ENCODE results near the gene RBM20.

RBM20 gene

DNA sequence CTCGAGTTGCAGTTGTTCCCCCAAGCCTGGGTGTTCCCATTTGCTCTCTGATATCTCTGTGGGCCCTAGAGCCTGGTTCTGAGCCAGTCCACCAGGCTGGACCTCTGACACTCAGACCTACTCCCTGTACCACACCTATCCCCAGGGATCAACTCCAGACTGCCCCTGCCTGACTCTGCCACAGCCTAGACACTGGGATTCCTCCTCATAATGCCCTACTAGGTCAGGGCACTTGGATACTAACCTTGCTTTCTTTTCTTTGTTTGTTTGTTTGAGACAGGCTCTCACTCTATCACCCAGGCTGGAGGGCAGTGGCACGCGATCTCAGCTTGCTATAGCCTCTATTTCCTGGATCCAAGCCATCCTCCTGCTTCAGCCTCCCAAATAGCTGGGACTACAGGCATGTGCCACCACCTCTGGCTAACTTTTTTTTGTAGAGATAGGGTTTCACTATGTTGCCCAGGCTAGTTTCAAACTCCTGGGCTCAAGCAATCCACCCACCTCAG lies 196.8 kb downstream of the RBM20 start:
- DNase-seq = no peak

DNA sequence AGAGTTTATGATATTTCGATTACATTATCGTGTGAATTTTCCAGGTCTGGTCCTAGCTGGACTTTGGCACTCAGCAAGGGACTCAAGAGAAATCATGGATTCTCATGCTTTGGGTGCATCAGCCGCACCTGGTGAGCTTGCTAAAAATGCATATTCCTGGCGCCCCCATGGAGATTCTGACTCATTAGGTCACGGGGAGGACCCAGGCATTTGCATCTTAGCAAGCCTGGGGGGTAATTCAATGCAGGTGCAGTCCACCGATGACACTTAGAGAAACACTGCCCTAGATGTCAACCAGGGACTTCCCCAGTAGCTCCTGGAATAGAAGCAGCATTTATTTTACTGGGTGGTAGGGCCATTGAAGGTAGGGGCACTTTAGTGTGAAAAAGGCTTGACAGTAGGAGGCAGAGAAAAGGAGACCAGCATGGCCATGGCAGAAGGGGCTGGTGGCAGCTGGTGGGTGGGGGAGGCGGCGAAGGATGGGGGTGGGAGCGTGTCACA lies 197.7 kb downstream of the RBM20 start:
- DNase-seq = no peak

DNA sequence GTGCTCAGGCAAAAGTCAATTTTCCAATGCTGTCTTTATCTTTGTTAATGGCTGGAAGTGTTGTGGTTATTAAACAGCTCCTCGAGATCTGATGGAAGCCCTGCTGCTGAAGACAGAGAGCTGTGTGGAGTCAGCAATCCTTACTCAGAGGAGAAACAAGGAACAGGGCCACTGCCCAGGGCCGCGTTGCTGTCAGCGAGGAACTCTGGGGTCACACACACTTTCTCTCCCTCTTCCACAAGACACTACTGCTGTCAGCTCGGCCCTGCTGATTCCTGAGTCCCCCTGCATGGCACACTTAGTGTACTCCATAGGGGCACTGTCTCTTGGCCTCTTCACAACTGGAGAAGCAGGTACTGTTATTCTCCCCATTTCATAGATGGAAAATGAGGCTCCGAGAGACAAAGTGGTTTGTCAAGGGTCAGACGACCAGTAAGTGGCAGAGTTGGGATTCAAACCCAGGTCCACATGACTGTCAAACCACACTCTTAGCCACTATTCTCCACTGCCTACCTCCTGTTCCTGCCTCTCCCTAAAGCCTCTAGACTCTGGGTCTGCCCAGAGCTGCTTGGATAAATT lies 198.3 kb downstream of the RBM20 start:
- DNase-seq = no peak

DNA sequence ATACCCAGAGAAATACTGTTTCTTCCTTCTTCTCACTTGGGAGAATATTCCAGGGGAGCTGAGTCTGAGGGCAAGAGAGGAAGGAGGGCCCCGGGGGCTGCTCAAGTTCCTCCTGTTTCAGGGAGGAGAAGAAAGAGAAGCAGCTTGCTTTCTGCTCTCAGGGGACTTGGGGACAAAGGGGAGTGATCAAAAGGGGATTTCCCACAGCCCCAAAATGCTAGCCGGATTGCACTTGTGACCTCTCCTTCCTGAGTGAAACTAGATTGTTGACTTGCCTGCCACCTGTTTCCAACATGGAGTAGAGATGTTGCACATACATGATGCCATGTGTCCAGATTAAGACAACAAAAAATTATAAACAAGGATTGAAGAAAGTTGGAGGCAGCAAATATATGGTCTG lies 198.9 kb downstream of the RBM20 start:
- DNase-seq = no peak

DNA sequence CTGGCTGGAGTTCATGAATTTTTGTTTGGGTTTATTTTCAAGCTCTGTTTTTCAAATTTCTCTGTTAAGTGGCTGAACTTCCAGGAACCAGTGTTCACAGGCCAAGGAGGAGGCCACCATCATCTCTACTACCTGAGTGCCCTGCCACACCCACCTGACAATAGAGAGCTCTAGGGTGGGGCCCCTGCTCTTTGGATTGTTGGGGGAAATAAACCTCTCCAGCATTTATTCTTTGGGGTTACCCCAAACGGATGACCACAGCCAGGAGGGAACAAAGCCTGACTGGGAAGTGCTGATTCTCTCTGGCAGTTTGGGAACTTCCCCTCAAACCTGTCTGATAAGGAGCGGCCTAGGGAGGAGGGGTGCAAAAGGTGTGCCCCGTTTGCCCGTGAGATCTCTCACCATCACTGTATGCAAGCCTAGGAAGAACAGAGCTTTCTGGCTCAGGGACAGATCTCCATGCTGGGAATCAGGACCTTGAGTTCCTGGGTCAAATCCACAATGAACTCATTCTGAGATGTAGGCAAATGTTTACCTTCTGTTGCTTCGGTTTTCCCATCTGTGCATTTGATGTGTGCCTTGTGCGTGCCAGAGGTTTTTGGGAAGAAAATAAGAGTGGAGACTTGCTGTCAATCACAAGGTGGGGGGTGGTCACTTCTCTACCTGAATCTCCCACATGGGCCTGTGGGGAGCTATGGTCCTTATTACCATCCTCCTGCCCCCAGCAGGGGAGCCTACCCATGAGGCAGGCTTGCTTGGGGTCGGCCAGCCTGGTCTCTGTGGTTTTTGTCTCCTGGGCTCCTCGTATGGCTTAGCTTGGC lies 199.9 kb downstream of the RBM20 start:
- DNase-seq = no peak

DNA sequence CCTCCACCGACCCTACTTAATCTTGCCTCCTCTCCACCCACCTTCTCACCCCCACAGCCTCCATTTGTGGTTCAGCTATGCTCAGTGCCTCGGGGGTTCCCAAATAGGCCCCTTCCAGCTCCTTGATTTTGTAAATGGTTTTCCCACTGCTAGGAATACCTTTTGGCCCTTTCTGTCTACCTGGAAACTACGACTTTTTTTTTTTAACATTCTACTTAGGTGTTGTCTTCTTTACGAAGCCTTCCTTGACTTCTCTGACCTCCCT lies 200.4 kb downstream of the RBM20 start:
- no peak for DNase-seq

DNA sequence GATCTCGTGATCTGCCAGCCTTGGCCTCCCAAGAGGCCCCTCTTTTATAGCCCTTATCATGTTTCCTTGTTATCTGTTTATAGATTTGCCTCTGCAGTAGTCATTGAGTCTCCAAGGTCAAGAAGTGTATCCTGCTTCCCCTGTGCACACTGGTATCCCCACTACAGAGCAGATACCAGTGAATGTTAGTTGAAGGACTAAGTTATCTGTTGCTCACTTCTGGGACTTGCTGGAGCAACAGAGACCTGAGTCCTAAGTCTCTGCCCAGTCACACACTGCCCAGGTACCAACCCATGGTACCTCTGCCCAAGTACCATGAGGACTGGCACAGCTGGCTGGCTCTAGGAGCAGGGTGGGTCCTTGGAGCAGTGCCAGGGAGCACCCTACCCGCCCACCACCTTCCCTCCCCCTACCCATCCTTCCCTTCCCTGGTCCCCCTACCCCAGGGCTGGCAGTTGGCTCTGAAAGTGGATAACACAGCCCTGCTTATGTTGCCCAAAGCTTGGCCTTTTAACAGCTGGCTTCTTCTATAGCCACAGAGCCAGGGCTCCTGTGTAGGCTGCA lies 201.1 kb downstream of the RBM20 start:
- no peak for DNase-seq

DNA sequence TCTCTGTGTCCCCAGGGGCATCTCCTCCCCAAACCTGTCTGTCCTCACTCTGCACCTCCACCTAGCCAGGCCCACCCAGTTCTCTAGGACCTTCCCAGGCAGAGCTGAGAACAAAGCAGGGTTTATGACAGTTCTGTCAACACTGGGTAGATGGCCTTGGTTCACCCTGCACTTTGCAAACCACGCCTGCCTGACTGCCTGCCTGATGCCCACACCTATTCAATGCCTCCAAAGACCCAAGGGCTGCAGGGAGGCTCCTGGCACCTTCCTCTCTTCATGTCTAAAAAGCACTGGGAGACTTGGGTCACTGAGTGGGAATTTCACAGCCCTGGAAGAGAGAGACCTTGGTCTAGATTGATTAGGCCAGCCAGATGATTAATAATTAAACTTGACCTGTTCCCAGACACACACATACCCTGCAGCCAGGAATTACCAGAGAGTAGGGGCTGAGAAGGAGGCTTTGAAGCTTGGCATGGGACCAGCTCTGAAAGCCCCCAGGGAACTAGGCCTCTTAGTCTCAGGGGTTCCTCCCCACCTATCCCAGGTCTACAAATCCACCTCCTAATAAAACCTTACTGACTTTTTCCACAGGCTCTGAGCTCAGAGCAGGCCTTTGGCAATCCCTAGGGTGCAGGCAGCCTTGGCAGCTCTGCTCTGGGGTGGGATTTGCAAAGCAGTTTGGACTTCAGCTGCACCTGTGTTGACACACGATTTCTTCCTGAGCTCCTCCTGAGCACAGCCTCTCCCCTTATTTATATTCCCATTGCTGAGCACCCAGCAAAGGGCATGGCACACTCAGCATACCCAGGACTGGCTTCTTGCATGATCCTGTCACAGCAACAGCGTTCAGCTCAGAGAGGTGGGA lies 201.9 kb downstream of the RBM20 start:
- no peak for DNase-seq

DNA sequence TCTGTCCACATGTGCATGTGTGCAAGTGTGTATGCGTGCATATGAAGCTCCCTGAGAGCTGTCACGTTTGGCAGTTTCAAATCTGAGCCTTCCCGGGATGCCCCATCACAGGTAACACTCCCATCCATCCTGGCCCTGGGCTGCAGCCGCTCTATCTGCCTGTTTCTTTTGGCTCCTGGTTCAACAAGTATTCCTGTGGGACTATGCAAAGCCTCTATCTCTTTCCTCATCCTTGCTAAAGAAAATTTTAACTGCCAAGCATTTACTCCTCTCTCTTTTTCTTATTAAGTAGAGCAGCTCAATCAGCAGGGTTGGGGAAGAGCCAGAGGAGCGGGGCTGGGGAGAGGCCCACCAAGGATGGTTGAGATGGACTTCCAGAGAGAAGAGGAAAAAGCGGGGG lies 203.2 kb downstream of the RBM20 start:
- DNase-seq = no peak

DNA sequence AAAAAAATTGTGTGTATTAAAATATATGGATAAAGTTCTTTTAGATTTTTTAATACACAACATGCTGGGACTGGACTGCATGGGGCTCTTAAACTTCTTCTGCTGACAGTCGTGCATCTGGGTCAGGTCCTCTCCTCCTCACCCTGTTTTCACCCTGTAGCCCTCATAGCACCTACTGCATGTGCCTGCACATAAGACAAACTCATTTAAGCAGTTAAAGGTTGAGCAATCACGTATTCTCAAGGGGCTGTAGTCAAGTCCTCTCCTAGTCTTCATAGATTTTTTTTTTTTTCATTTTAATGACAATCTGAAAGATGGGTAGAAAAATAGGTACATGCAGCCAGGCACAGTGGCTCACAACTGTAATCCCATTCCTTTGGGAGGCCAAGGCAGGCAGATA lies 204.0 kb downstream of the RBM20 start:
- DNase-seq = no peak

DNA sequence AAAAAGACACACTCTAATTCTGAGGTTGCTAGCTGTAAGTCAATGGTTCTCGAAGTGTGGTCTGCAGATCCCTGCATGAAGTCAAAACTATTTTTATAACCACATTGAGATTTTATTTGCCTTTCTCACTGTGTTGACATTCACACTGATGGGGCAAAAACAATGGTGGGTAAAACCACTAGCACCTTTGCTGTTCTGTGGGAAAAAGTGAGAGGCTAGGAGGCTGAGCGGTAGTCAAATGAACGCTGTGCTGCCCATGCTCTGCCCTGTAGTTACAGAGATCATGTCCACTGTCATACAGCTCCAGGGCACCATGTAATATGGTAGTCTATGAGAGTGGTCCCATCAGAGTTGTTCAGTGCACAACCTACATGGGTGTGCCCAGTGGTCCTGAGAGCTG lies 206.0 kb downstream of the RBM20 start:
- no peak for DNase-seq

DNA sequence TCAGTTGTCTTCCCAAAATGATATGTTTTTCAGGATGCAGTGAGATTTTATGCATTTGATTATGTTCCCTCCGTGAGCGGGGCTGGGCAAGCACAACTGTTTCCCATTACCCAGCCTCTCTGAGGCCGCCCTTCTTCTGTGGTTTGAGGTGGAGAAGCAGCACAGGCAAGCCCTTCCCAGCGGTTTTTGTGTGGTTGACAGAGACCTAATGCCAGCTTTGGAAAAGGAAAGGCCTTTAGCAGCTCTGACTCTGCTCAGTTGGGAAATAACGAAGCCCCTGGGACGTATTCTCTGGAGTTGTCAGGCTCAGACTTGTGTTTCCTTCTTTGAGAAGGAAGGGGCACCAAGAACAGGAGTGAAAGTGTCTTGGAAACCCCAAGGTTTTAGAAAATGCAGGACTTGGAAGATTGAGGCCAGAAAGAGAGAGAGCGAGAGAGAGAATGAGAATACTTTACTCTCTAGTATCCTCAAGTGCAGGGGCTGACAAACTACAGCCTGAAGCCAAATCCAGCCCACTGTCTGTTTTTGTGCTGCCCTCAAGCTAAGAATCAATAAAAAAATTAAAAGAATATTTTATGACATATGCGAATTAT lies 207.0 kb downstream of the RBM20 start:
- DNase-seq = no peak

DNA sequence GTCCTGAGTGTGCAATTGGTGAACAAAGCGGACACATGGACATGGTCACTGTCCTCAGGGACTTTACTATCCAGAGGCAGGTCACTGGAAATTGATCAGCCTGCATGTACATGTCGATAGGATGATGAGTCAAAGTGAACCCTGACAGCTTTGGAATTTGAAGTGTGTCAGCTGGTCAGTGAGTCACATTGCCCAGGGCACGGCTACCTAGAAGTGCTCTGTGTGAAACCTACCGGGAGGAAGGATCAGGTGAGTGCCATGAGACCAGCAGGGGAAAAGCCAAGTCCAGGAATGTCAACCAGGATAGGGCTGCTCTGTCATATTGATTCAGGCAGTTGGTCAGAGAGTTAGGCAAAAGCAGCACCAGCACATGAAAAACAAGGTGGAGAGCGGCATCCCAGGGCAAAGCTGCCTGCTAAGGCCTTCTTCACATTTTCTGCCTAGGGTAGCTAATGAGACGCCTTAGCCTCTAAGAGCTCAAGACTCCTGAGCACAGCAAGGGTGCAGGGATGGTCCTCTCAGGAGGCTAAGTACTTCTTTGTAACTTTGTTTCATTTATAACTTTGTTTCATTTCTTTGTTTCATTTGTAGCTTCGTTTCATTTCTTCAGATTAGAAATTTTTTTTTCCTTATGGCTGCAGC lies 208.2 kb downstream of the RBM20 start:
- no peak for DNase-seq

DNA sequence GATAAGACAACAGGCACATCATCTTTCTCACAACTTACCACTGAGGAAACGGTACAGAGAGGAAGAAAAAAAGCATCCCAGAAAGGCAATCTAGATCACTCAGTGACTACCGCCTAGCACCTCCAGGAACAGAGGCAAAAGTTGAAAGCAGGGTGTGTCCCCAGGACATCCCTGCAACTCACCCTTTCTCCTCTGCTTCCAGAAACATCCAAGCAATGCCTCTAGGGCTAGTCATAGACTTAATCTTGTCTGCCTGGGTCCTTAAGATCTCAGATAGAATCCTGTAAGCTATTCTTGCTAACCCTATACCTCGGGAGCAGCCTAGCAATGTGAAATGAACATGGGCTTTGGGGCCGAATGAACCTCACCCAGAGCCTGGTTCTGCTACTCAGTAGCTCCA lies 208.8 kb downstream of the RBM20 start:
- no peak for DNase-seq

DNA sequence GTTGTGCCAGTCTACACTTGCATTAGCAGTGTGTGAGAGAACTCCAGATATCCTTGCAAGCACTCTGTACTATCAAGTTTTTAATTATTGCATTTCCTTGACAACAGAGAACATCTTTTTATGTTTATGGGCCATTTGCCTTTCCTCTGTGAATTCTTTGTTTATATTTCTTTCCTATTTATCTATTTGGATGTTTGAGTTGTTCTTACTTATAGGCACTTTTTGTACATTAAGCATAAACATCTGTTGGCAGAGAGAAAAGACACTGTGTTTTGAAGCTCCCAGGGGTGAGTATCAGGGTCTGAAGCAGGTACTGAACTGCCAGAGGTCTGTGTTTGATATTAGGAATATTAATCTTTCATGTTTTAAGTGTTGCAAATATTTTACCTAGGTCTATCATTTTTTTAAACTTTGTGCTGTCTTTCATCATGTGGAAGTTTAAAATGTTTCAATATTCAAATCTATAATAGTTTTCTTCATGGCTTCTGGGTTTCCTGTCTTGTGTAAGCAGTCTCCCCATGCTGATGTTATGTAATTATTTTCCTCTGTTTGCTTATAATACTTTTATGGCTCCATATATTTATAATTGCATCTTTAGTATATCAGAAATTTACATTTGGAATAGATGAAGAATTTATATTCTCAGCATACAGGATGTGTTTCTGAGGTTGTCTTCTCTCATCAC lies 209.9 kb downstream of the RBM20 start:
- DNase-seq = no peak

DNA sequence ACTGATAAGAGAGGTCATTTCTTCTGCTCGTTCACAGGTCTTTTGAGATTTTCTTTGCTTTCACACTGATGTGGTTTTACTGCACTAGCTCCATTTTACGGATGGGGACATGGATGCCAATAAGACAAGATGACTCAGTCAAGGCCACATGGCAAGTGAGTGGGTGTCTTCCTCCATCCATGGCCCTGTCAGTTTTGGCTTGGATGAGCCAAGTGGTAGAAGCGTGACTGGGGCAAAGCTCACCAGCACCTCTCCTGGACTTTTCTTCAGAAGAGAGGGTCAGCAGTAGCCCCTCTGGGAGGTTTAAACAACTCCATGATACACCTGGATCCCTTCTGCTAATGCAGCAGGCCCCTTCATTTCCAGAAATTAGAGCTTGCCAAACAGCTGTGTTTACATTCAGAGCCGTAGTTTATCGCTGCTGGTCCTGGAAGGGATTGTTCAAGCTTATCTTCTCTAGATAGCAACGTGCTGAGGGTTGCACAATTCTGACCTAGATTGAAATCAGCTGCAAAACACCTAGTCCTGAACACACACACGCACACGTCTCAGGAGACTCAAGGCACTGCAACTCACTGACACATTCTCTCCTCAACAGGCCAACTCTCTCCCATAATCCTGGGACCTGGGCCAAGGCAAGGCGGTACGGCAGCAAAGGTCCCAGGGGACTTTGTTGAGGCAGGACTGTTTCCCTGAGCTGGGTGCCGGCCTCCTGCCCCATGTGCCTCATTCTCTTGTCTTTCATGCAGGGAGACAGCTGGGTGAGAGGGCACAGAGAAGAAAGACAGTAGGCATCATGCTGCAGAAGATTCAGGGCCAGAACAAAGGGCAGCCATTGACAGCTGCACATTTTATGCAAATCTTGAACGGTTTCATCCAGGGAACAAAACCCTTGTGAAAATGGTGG lies 213.4 kb downstream of the RBM20 start:
- DNase-seq = no peak

DNA sequence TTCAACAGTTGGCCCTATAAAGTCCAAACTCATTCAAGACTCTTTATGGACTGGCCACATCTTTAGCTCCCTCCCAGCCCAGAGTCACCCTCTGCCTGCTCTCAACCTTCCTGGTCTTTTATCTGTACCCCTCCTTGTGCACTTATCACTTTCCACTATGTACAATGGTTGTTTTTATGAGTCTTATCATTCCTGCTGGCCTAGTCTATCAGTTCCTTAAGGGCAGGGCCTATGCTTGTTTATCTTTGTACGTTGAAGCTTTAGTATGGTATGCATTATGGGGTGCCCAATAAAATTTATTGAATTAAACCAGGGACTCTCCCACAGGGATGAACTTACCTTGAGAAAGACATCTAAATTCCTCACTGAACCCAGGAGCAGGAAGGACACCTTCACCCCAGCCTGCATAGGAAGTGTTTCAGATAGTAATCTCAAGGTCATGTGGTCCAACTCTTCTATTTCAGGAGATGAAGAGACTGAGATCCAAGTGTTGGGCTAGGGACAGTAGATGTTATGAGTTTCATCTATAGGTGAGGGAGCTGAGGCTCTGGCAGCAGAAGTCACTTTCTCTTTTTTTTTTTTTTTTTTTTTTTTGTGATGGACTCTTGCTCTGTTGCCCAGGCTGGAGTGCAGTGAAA lies 214.3 kb downstream of the RBM20 start:
- DNase-seq = no peak

DNA sequence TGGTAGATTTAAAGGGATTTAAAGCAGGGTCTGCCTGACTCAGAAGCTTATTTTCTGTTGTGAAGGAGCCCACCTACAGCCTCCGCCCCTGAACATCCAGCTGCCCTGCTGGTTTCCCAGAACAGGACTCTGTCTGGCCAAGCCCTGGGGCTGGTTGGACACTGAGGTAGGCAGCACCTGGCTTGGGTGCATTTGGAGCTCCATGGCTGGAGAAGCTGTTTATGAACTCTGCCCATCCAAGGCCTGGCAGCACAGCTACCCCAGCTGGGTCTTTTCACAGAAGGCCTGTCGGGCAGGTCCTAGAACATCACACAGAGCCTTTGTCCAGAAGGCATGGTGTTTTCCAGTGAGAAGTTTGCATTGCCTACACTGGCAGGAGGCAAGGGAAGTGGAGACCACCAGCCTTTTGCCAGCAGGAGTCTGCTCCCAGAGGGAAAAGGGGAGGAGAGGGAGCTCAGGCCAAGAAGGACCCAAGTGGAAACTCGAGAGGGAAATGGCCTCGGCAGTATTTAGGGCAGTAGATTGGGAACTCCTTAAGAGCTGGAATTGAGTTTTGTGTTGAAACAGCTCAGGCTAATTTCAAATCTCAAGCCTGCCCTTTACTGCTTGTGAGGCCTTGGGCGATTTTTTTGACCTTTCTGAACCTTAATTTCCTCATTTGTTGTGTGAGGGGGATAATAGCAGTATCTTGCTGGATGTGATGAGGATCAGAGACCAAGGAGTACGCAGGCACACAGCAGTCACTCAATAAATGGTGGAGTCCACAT lies 215.3 kb downstream of the RBM20 start:
- no peak for DNase-seq

DNA sequence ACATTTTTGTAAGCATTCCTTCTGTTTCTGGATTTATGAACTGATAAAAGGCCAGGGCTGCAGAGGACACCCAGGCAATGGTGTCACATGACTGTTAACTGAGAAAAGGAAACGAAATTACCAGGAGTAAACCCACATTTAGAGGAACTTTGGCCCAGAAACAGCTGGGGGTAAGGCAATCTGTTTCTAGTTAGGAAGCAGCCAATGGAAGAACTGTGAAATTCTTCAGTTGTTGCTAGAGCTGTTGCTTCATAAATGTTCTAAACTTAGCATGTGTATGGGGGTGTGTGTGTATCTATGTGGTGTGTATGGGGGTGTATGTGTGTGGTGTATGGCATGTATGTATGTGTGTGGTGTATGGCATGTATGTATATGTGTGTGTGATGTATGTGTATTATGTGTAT lies 215.8 kb downstream of the RBM20 start:
- no peak for DNase-seq

Data from activated CD8-positive, alpha-beta memory T cell treated with anti-CD3 and anti-CD28 coated beads, Interleukin-2, amount 50 U/mL, for 48 hours (primary cell).